Hematopoietic multipotent progenitor cell treated with erythropoietin and hydrocortisone succinate and interleukin-3 and kit ligand, for 8 days (in vitro differentiated cells): Measurements from ENCODE around the gene MREG.
"Not testable (repeated sequence)": the region's sequence is repeated elsewhere in the genome, so short reads cannot be mapped to it uniquely, and the experiment has no call there.

ENCODE experiments used
- DNase-seq: peaks from one replicate; pipeline ENCODE4 v3.0.0-alpha.2; 2015

The MREG gene

GRCh38 chr2:215984661-215985060 is 28.7 kb downstream of the MREG start:
- DNase-seq, result no peak

- peak; percentile 61 for DNase-seq
Measured at GRCh38 chr2:215983581-215984351, 29.6 kb downstream of the MREG start.

DNA sequence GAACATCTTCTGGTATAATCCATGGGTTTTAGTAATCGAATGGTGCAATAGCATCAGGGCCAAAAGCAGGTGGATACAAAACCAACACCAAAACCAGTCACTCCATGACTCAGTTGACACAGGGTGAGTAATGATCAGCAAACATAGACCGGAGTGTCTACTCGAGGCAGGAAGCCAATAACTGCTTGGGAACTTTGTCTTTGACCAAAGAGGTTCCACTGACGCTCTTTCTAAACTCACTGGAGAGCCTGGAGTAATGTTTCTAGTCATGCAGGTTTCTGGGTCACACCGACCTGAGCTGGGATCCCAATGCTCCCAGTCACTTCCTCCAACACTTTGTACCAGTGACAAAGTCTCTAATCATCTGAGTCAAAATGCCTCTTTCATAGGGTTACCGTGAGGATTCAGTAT is 30.9 kb downstream of the MREG start:
- no peak for DNase-seq

GRCh38 chr2:215981115-215981514 is 32.2 kb downstream of the MREG start:
- DNase-seq, result no peak

GRCh38 chr2:215979620-215980019 is 33.7 kb downstream of the MREG start:
- DNase-seq, result no peak

GRCh38 chr2:215974700-215975429 is 38.5 kb downstream of the MREG start:
- DNase-seq, result no peak

- no peak for DNase-seq
Measured at GRCh38 chr2:215973954-215974699, 39.2 kb downstream of the MREG start.

DNA sequence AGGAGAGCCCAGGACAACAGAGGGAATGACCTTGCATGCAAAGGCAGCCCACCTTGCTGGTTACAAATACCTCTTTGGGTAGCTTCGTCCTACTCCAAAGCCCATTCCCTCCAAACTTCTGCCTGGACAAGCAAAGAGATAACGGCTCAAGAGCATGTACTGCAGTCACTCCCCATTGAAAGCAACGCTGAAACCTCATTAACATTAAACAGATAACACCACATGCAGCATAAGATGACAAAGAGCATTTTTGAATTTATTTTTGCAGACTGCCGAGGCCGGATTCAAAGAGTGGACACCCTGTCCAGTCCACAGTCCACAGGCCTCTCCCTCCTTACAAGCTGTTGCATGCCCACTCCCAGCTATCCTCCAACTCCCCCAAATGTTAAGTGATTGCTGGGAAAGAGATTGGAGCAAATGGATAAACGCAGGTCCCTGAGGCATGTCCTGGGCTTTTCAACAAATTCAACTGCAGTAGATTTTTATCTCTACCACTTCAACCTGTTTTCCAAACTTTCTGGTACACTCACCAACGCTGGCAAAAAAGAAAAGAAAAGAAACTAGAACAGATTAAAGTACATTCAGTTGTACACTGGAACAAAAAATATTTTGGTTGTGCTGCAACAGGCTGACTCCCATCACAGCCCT is 40.1 kb downstream of the MREG start:
- DNase-seq, result no peak

DNA sequence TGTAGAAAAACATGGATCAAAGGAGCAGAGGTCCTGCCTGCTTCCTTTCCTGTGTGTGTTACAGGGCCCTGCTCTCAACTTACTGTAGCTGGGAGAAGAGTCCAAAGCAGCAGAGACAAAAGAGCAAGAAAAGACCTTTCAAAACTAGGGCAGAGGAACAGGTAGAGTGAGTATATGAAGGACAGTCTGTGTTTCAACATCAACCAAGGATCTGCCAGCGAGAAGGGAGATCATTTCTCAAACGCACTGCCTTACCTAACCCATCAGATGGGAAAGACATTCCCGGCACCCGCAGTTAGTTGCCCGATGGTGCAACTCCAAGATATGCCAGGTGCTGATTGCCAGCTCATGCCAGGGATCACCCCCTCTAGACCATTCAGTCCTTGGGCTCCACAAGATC is 41.7 kb downstream of the MREG start:
- DNase-seq, result no peak

- DNase-seq, result not testable (repeated sequence)
Measured at GRCh38 chr2:215970894-215971293, 42.5 kb downstream of the MREG start.

DNA sequence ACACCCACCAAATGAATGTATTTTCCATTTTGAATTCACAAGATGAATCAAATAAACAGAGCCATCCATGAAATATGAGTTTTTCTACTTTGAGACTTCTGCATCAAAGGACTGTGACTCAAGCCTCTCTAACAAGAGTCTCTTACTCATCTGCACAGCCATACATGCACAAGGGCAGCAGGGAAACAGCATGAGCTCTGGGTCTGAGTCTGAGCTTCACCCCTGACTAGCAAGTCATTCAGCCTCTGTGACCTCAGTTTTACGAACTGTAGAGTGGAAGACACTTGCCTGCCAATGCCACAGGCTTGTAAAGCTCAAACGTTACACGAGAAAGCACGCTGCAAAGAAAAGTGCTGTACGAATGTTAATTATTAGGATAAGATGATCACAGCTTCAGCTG is 42.9 kb downstream of the MREG start:
- no peak for DNase-seq

- DNase-seq, result no peak
Measured at GRCh38 chr2:215969131-215969841, 44.1 kb downstream of the MREG start.

DNA sequence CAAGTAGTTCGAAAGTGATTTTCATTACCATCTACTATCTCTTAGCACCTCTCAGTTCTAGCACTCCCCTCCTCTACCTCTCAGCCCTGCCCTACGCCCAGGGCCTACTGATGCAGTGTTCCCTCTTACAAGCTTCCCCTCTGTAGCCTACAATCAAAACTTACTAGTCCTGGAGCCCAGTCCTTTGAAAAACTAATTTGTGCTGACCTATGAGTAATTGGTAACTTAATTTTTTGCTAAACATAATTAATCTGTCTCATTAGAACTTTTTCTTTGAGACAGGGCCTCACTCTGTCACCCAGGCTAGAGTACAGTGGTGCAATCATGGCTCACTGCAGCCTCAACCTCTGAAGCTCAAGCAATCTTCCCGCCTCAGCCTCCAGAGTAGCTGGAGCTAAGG is 44.9 kb downstream of the MREG start:
- DNase-seq, result no peak

- DNase-seq, result no peak
Measured at GRCh38 chr2:215967590-215968378, 45.6 kb downstream of the MREG start.

DNA sequence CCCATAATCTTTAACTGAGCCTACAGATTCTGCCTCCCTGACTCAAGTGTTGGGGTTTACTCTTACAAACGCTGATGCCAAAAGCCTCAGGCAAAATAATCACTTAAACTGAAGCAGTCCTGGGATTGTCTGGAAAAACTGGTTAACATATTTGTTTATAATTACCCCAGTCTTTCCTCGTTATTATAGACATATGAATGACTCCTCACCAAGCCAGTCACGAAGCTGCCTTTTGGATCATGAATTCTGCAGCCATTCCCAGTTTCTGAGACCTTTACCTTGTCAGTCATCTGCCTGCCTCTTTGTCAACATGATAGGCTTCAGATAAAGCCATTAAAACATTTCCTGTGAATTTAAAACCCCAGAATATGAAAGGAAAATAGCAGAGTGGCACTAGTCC is 46.4 kb downstream of the MREG start:
- no peak for DNase-seq

- DNase-seq, result peak; percentile 36
Measured at GRCh38 chr2:215966274-215966673, 47.1 kb downstream of the MREG start.

GRCh38 chr2:215965532-215966165 is 47.7 kb downstream of the MREG start:
- peak; percentile 66 for DNase-seq

DNA sequence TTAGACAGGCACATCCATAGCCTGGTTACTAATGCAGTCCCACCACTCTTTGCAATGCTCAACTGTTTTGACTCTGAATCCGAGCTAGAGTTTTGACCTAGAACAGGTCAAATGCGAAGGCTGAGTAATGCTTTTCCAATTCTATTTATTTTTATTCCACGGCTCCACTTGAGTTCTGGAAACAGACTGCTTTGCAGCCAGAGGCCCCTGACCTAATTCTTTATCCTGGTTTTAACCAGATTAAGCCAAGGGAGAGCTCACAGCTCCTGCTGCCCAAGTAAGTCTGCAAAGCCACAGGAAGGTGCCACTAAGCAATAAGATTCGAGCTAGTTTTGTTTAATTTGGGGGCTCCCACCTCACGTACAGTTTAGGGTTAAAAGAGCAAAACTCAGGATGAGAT is 51.4 kb downstream of the MREG start:
- DNase-seq, result no peak

DNA sequence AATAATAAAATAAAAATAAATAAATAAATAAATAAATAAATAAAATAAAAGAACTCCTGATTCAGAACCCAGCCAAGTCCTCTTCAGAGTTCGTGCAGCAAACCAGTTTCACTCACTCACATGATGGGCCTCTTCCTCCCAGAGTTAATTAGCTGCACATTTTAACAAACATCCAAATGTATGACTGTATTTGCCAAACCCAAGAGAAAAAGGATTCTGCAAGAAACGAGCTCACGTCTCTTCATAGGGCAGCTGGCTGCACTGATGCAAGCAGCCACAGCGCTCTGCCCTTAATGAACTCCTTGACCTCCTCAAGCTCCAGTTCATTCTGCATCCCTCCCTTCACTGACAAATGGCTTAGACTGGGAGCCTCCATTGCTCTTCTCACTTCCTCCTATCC is 55.1 kb downstream of the MREG start:
- DNase-seq, result no peak

- not testable (repeated sequence) for DNase-seq
Measured at GRCh38 chr2:215957354-215958122, 55.8 kb downstream of the MREG start.
